Measurements from ENCODE around the gene IL20RA. TPM values are rescaled to one million over a fixed set of nuclear protein-coding genes. Genes with fewer than 3 reads are reported as not detected.

IL20RA gene
- total RNA-seq, 1 donor from 2014 or later = 4.5 TPM

GRCh38 chr6:137001977-137002302 is 42.8 kb downstream of the IL20RA start:
- no peak for FAIRE-seq
- no peak for TF ChIP-seq CTCF (IDR thresholded peaks at IDR 0.05; ENCODE audit: insufficient read depth, low read length, severe bottlenecking)
- Histone ChIP-seq H3K27me3 (ENCODE audit: control insufficient read depth, insufficient read depth, low read length) (no peaks in the 10 kb centered on the region), H3K36me3 (ENCODE audit: control insufficient read depth, insufficient read depth, low read length) (no peaks in the 10 kb centered on the region), H3K4me3 (ENCODE audit: low read depth, low read length) (no peak overlapping the region)
- DNase-seq (ENCODE audit: low read depth) = no peak

DNA sequence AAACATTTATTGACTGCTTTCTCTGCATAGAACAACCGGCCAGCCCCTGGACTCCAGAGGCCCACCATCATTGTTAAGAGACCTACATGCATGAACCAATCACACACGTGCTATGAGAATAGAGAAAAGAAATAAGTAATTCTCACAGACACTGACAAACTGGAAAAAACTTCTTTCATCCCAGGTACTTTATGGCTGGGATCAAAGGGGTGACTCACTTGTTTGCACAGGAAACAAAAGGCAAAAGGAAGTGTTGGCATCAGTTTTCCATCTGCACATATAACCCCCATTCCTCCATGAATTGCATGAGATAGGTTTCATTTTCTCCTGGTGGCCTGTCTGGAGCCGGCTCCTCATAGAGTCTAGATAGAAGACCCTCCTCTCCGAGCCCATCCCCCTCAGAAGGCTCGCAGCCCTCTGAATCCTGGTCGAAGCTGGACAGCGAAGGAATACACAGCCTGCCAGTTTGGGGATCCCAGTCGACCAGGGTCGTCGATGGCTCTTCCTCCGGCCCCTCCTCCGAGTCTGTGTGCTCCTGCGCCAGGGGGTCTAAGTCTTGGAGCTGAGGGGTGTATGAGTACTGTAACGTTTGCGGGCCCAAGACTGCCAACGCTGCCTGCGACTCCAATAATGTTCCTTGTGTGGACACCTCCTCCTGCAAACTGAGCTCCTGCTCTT is 43.3 kb downstream of the IL20RA start:
- peak; percentile 89 for DNase-seq (ENCODE audit: low read depth)
- no peak for TF ChIP-seq CTCF (IDR thresholded peaks at IDR 0.05; ENCODE audit: insufficient read depth, low read length, severe bottlenecking)
- peak; percentile 82 for FAIRE-seq
- Histone ChIP-seq H3K27me3 (ENCODE audit: control insufficient read depth, insufficient read depth, low read length) (no peaks in the 10 kb centered on the region), H3K4me3 (ENCODE audit: low read depth, low read length) (no peak overlapping the region), H3K36me3 (ENCODE audit: control insufficient read depth, insufficient read depth, low read length) (no peaks in the 10 kb centered on the region)

DNA sequence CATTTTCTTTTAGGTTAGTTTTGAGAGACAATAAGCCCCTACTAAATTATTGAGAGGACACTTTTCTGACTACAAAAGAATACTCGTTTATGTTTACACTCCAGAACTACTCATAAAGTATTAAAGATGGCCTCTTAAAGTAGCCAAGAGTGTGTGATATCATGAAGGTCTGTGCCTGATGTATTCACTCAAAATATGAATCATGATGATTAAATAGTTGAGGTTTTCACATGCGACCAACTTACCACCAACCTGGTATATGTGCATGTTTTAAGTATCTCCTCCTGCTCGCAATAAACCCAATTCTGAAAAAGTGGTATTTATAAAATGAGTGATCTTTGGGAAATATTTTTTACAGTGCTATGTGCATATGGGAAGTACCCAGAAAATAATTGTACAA is 43.9 kb downstream of the IL20RA start:
- peak; percentile 95 for DNase-seq (ENCODE audit: low read depth)

GRCh38 chr6:136995521-136995920 is 49.2 kb downstream of the IL20RA start:
- FAIRE-seq (no peak), DNase-seq (ENCODE audit: low read depth) (no peak)
- no peaks in the 10 kb centered on the region for H3K36me3 ChIP-seq (ENCODE audit: control insufficient read depth, insufficient read depth, low read length)
- H3K4me3 ChIP-seq (ENCODE audit: low read depth, low read length) = no peak overlapping the region
- H3K27me3 ChIP-seq (ENCODE audit: control insufficient read depth, insufficient read depth, low read length) = no peaks in the 10 kb centered on the region
- no peak for TF ChIP-seq CTCF (IDR thresholded peaks at IDR 0.05; ENCODE audit: insufficient read depth, low read length, severe bottlenecking)

More for the DNA sequence above, 43.9 kb downstream of the IL20RA start:
- no peak for TF ChIP-seq CTCF (IDR thresholded peaks at IDR 0.05; ENCODE audit: insufficient read depth, low read length, severe bottlenecking)
- Histone ChIP-seq H3K36me3 (ENCODE audit: control insufficient read depth, insufficient read depth, low read length) (no peaks in the 10 kb centered on the region), H3K27me3 (ENCODE audit: control insufficient read depth, insufficient read depth, low read length) (no peaks in the 10 kb centered on the region), H3K4me3 (ENCODE audit: low read depth, low read length) (no peak overlapping the region)
- no peak for FAIRE-seq

- H3K27me3 ChIP-seq (ENCODE audit: control insufficient read depth, insufficient read depth, low read length) = no peaks in the 10 kb centered on the region
- TF ChIP-seq CTCF (IDR thresholded peaks at IDR 0.05; ENCODE audit: insufficient read depth, low read length, severe bottlenecking) = no peak
- no peak overlapping the region for H3K4me3 ChIP-seq (ENCODE audit: low read depth, low read length)
- no peaks in the 10 kb centered on the region for H3K36me3 ChIP-seq (ENCODE audit: control insufficient read depth, insufficient read depth, low read length)
- no peak for FAIRE-seq
- DNase-seq (ENCODE audit: low read depth) = no peak
These were observed 50.0 kb downstream of the IL20RA start for GRCh38 chr6:136994782-136995181.

DNA sequence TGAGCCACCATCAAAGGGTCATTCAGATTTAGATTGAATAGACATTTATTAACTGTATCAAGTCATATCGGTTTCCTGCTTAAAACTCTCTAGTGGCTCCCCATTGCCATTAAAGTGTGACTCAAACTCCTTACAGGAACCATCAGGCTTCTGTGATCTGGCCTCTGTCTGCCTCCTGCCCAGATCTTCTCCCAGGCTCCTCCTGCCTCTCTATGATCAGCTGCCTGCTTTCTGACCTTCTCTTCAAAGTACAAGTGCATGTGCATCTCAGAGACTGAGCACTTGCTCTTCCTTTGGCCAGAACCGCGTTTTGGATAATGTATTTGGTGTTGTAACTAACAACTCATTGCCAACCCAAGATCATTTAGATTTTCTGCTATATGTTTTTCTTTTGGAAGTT is 52.7 kb downstream of the IL20RA start:
- Histone ChIP-seq H3K36me3 (ENCODE audit: control insufficient read depth, insufficient read depth, low read length) (no peaks in the 10 kb centered on the region), H3K27me3 (ENCODE audit: control insufficient read depth, insufficient read depth, low read length) (no peaks in the 10 kb centered on the region), H3K4me3 (ENCODE audit: low read depth, low read length) (no peak overlapping the region)
- no peak for FAIRE-seq
- DNase-seq (ENCODE audit: low read depth) = no peak
- TF ChIP-seq CTCF (IDR thresholded peaks at IDR 0.05; ENCODE audit: insufficient read depth, low read length, severe bottlenecking) = no peak
